GM12875 (cell line): ENCODE results near the gene CETP.

Experiments
- H3K4me3 ChIP-seq: one replicate; pipeline ENCODE4 v1.5.1; 2011; ENCODE audit warnings: low read depth, low read length, control low read depth
- TF ChIP-seq, protein P1 (sequence below): IDR thresholded peaks from 2 replicates; pipeline ENCODE4 v1.5.1; 2011; ENCODE audit warnings: low read depth, mild to moderate bottlenecking, control low read depth, inconsistent platforms, low read length, moderate library complexity, borderline replicate concordance; ENCODE audit not compliant: insufficient read depth

Gene CETP

DNA sequence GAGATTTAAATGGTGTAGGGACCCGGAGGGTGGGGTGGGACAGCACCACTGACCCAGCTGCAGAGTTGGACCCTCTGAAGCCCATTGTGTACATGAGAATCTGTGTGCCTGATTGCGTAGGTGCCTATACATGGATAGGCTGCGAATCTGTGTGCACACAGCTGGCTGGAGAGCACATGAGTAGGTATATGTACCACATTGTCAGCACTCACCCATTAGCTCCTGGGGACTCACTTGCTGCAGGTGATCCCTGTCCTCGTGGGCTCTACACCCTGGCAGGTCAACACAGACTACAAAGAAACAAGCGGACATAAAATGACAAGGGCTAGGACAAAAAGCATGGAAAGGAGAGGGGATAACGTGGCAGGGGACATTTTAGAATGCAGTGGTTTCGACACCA lies 11.3 kb upstream of the CETP start:
- TF ChIP-seq, protein P1, sequence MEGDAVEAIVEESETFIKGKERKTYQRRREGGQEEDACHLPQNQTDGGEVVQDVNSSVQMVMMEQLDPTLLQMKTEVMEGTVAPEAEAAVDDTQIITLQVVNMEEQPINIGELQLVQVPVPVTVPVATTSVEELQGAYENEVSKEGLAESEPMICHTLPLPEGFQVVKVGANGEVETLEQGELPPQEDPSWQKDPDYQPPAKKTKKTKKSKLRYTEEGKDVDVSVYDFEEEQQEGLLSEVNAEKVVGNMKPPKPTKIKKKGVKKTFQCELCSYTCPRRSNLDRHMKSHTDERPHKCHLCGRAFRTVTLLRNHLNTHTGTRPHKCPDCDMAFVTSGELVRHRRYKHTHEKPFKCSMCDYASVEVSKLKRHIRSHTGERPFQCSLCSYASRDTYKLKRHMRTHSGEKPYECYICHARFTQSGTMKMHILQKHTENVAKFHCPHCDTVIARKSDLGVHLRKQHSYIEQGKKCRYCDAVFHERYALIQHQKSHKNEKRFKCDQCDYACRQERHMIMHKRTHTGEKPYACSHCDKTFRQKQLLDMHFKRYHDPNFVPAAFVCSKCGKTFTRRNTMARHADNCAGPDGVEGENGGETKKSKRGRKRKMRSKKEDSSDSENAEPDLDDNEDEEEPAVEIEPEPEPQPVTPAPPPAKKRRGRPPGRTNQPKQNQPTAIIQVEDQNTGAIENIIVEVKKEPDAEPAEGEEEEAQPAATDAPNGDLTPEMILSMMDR = no peak

DNA sequence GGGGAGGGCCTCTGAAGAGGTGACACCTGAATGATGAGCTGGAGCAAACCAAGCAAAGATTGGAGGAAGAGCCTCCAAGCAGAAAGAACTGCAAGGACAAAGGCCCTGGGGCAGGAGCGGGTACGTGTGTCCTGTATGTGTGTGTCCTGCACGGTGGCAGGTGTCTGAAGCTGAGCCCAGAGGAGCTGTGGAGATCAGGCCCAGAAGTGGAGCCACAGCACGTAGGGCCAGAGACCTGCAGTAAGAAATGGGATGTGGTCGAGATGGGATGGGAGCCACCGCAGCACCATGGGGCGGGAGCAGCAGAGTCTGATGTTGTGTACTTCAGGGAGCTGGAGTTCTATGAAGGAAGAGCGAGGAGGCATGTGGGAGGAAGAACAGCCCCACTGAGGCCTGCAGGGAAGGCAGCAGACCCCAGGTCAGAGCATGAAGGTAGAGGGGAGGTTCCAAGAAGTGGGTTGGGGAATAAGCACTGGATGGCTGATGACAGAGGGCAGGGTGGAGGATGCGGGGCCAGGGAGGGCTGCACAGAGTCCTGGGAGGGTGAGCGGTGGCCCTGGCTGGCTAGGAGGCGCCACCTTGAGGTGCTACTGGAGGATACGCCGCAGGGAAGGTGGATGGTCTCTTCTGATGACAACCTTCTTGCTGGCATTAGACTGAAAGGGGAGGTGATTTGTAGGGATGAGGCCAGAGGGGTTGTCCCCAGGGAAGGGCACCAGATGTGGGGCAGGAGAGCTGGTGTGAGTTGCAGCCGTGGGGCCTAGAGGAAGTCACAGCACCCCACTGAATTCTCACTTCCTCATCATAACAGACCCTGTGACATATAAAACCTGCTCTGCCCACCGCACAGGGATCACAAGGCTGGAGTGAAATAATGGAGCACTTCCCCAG lies 10.6 kb upstream of the CETP start:
- TF ChIP-seq, protein P1 = peak; percentile 81

More for the DNA sequence above, 11.3 kb upstream of the CETP start:
- no peak overlapping the region for H3K4me3 ChIP-seq

DNA sequence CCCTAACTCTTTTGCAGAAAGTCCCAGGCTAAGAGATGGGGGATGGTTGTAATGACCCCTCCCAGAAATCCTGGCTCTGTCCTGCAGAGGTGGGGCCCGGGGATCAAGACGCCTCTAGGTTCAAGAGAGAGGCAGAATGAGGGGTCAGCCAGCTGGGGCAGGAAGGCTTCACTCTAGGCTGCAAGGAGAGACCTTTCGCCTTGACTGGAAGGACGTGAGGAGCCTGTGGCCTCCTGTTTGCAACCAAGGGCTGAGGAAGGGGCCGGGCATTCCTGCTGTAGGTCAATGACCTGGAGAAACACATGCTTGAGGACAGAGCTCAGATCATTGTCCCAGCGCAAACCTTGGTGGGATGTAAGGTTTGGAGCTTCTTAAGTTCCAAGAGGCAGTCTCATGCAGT lies 8.7 kb upstream of the CETP start:
- H3K4me3 ChIP-seq = no peak overlapping the region
- TF ChIP-seq, protein P1 = no peak

More for the DNA sequence above, 10.6 kb upstream of the CETP start:
- H3K4me3 ChIP-seq = no peak overlapping the region

DNA sequence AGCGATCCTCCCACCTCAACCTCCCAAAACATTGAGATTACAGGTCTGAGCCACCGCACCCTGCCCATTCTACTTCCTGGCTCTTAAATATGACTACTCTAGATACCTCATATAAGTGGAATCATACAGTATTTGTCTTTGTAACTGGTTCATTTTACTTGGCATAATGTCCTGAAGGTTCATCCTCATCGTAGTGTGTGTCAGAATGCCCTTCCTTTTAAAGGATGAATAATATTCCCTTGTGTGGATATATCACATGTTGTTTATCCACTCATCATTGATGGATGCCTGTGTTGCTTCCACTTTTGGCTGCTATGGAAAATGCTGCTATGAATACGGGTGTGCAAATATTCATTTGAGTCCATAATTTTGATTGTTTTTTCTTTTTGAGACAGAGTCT lies 5.7 kb upstream of the CETP start:
- TF ChIP-seq, protein P1 = no peak
- no peak overlapping the region for H3K4me3 ChIP-seq

DNA sequence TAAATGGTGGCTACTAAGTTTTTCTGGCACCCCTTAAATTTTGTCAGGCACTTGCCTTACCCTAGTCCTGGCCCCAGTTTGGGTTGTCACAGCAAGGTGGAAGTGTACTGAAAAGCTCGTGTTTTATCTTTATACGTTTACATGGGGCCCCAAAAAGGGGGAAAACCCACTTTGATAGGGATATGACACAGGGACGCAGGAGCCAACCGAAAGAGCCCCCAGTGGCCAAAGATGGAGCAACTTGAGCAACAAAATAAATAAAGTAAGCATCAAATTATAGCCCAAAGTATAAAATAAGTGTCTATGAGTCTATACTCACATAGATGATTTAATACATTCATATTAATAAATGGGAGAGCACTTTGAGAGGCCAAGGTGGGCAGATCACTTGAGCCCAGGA lies 5.0 kb upstream of the CETP start:
- TF ChIP-seq, protein P1 = no peak
- H3K4me3 ChIP-seq = no peak overlapping the region

DNA sequence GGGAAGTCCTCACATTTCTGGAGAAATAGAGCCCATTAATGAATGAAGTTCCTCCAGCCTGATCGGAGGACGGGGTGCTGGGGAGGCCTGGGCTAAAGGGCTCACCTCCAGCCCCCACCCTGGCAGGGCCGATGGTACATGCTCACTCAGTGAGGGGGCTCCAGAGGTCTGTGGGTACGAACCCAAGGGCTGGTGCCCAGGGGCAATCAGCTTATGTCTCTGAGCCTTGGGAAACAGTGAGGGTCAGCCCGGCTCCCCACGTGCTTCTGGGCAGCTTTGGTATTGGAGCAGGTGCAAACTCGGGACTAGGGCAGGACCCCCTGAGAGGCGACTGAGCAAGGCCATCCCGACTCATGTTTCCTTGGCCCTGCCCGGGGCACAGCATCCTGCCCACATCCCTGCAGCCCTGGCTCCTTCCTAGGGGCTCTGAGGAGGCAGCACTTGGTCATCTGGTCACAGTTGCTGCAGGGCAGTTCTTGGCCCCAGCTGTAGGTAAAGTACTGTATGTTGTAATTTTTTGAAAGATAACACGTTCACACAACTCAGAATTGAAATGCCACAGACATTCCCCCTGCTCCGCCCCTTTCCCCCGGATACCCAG lies 969 bp upstream of the CETP start:
- TF ChIP-seq, protein P1 = no peak
- H3K4me3 ChIP-seq = no peak overlapping the region

DNA sequence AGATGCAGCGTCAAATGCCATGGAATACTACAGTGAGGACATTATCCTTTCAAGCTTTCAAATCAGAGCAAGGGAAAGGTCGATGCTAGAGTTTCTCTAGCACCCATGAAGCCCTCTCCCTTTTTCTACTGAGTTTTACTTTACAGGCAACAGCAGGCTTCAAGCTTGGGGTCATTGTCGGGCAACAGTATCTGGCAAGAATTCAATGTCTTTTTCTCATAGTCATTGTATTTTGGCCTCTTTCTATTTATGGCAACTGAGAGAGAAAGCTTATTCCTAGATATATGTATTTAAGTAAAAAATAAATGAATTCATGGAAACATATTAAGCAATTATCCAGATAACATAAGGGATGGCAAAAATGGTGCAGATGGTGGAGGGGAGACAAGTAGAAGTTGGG lies 364 bp upstream of the CETP start:
- H3K4me3 ChIP-seq = no peak overlapping the region
- TF ChIP-seq, protein P1 = no peak
